Rectal smooth muscle tissue (tissue), 1 donor: ENCODE measurements around the gene DFFB.

Source experiments
- H3K27ac ChIP-seq: one replicate; pipeline ENCODE4 v1.7.0; 2013; ENCODE audit warnings: low read depth, low read length, inconsistent platforms
- H3K27me3 ChIP-seq: one replicate; pipeline ENCODE4 v1.7.0; 2013; ENCODE audit warnings: low read length; ENCODE audit not compliant: control insufficient read depth, insufficient read depth
- H3K36me3 ChIP-seq: one replicate; pipeline ENCODE4 v1.7.0; 2013; ENCODE audit warnings: low read length; ENCODE audit not compliant: control insufficient read depth, insufficient read depth
- H3K4me1 ChIP-seq: one replicate; pipeline ENCODE4 v1.7.0; 2013; ENCODE audit warnings: low read length; ENCODE audit not compliant: control insufficient read depth, insufficient read depth
- H3K4me3 ChIP-seq: one replicate; pipeline ENCODE4 v1.7.0; 2013; ENCODE audit warnings: low read length
- H3K9ac ChIP-seq: one replicate; pipeline ENCODE4 v1.7.0; 2013; ENCODE audit warnings: low read length

DFFB gene

GRCh38 chr1:3837685-3838084, 19.6 kb upstream of the DFFB start:
- Histone ChIP-seq H3K4me1 (no peaks in the 10 kb centered on the region), H3K27me3 (no peaks in the 10 kb centered on the region), H3K27ac (no peak overlapping the region), H3K4me3 (no peak overlapping the region), H3K9ac (no peak overlapping the region), H3K36me3 (peaks cover 25% of the 10 kb centered on the region)

GRCh38 chr1:3838788-3839187, 18.5 kb upstream of the DFFB start:
- peaks cover 25% of the 10 kb centered on the region for H3K36me3 ChIP-seq
- no peaks in the 10 kb centered on the region for H3K4me1 ChIP-seq
- H3K27ac ChIP-seq: no peak overlapping the region
- no peak overlapping the region for H3K9ac ChIP-seq
- no peak overlapping the region for H3K4me3 ChIP-seq
- H3K27me3 ChIP-seq: no peaks in the 10 kb centered on the region

- no peaks in the 10 kb centered on the region for H3K27me3 ChIP-seq
- H3K36me3 ChIP-seq: peaks cover 20% of the 10 kb centered on the region
- H3K27ac ChIP-seq: no peak overlapping the region
- H3K4me1 ChIP-seq: no peaks in the 10 kb centered on the region
- H3K4me3 ChIP-seq: no peak overlapping the region
- no peak overlapping the region for H3K9ac ChIP-seq
Observed at GRCh38 chr1:3841491-3841890, 15.8 kb upstream of the DFFB start.

- no peak overlapping the region for H3K27ac ChIP-seq
- H3K27me3 ChIP-seq: no peaks in the 10 kb centered on the region
- H3K9ac ChIP-seq: no peak overlapping the region
- H3K4me3 ChIP-seq: no peak overlapping the region
- peaks cover 8% of the 10 kb centered on the region for H3K36me3 ChIP-seq
- no peaks in the 10 kb centered on the region for H3K4me1 ChIP-seq
Observed at GRCh38 chr1:3842912-3843311, 14.4 kb upstream of the DFFB start.

GRCh38 chr1:3846541-3846940, 10.7 kb upstream of the DFFB start:
- no peak overlapping the region for H3K4me3 ChIP-seq
- H3K4me1 ChIP-seq: no peaks in the 10 kb centered on the region
- no peak overlapping the region for H3K9ac ChIP-seq
- H3K36me3 ChIP-seq: peaks cover 16% of the 10 kb centered on the region
- H3K27ac ChIP-seq: no peak overlapping the region
- no peaks in the 10 kb centered on the region for H3K27me3 ChIP-seq

- H3K36me3 ChIP-seq: peaks cover 17% of the 10 kb centered on the region
- no peak overlapping the region for H3K27ac ChIP-seq
- no peaks in the 10 kb centered on the region for H3K4me1 ChIP-seq
- H3K4me3 ChIP-seq: no peak overlapping the region
- H3K27me3 ChIP-seq: no peaks in the 10 kb centered on the region
- H3K9ac ChIP-seq: no peak overlapping the region
Observed at GRCh38 chr1:3847081-3847480, 10.2 kb upstream of the DFFB start.

- H3K4me3 ChIP-seq: no peak overlapping the region
- H3K27ac ChIP-seq: no peak overlapping the region
- H3K27me3 ChIP-seq: no peaks in the 10 kb centered on the region
- H3K4me1 ChIP-seq: peaks cover 5% of the 10 kb centered on the region
- H3K9ac ChIP-seq: no peak overlapping the region
- peaks cover 14% of the 10 kb centered on the region for H3K36me3 ChIP-seq
Observed at GRCh38 chr1:3850857-3851256, 6.4 kb upstream of the DFFB start.

- no peak overlapping the region for H3K27ac ChIP-seq
- no peak overlapping the region for H3K9ac ChIP-seq
- peaks cover 14% of the 10 kb centered on the region for H3K36me3 ChIP-seq
- no peak overlapping the region for H3K4me3 ChIP-seq
- H3K4me1 ChIP-seq: peaks cover 9% of the 10 kb centered on the region
- no peaks in the 10 kb centered on the region for H3K27me3 ChIP-seq
Observed at GRCh38 chr1:3851292-3851691, 6.0 kb upstream of the DFFB start.

GRCh38 chr1:3852091-3852490, 5.2 kb upstream of the DFFB start:
- no peaks in the 10 kb centered on the region for H3K27me3 ChIP-seq
- H3K9ac ChIP-seq: no peak overlapping the region
- H3K4me1 ChIP-seq: peaks cover 9% of the 10 kb centered on the region
- no peak overlapping the region for H3K4me3 ChIP-seq
- H3K27ac ChIP-seq: no peak overlapping the region
- H3K36me3 ChIP-seq: peaks cover 14% of the 10 kb centered on the region

GRCh38 chr1:3852711-3853485, 4.4 kb upstream of the DFFB start:
- peaks cover 14% of the 10 kb centered on the region for H3K36me3 ChIP-seq
- H3K27me3 ChIP-seq: no peaks in the 10 kb centered on the region
- H3K9ac ChIP-seq: no peak overlapping the region
- no peak overlapping the region for H3K4me3 ChIP-seq
- H3K4me1 ChIP-seq: peaks cover 9% of the 10 kb centered on the region
- H3K27ac ChIP-seq: no peak overlapping the region

GRCh38 chr1:3857791-3858129, 484 bp downstream of the DFFB start:
- H3K36me3 ChIP-seq: no peaks in the 10 kb centered on the region

GRCh38 chr1:3858231-3858981, 1.1 kb downstream of the DFFB start:
- Histone ChIP-seq H3K36me3 (no peaks in the 10 kb centered on the region), H3K9ac (no peak overlapping the region), H3K27ac (no peak overlapping the region), H3K27me3 (no peaks in the 10 kb centered on the region), H3K4me1 (peaks cover 11% of the 10 kb centered on the region), H3K4me3 (peak overlapping the region; percentile 88)

More at GRCh38 chr1:3857791-3858129, 484 bp downstream of the DFFB start:
- Histone ChIP-seq H3K9ac (peak overlapping the region; percentile 66), H3K4me3 (peak overlapping the region; percentile 88), H3K27ac (peak overlapping the region; percentile 79), H3K4me1 (peaks cover 11% of the 10 kb centered on the region), H3K27me3 (no peaks in the 10 kb centered on the region)
